ENCODE data around the gene HPN. TPM values are rescaled to one million over a fixed set of nuclear protein-coding genes. Genes with fewer than 3 reads are reported as not detected.

Gene HPN
- total and polyA plus RNA-seq, 2 of the 13 experiments (the other 11 are each of a cell fraction or from before 2014, with no cell fraction given) = 46.7 to 261 TPM

DNA sequence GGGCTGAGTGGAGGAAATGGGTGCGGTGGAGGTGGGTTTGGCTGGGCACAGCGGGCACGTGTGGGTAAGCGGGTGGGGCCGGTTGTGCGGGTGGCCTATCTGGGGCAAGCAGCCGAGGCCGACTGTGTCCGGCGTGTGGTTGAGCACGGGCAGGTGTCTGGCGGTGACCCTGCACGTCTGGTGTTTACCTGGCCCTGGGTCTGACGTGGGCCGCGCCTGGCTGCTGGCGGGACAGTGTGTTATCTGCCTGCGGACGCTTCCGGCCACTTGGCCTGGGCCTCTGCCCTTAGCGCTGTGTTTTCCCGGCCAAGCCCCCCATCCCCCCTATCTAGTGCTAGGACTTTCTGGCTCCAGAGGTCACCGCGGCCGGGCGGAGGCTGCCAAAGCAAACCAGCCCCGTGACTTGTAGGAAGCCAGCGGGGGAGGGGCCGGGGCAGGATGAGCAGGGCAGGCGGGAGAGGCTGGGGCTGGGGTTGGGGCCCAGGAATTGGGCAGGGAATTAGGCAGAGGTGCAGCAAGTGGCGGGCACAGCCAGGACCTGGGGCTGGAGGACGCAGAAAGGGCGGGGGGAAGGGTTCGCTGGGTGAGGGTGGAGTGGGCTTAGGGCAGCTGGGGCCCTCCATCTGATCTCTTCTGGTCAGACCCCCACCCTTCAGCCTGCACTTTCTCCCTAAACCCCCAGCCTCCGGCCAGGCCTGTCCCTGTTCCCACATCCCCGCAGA, 534 bp upstream of the HPN start (continued):
- peak; percentile 67; the same call in 1 of the 2 replicates for TF ChIP-seq ZSCAN29 (CRISPR knock-in tag; conservative IDR thresholded peaks at IDR 0.05)
- TF ChIP-seq, protein P1, sequence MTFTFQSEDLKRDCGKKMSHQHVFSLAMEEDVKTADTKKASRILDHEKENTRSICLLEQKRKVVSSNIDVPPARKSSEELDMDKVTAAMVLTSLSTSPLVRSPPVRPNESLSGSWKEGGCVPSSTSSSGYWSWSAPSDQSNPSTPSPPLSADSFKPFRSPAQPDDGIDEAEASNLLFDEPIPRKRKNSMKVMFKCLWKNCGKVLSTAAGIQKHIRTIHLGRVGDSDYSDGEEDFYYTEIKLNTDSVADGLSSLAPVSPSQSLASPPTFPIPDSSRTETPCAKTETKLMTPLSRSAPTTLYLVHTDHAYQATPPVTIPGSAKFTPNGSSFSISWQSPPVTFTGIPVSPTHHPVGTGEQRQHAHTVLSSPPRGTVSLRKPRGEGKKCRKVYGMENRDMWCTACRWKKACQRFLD (CRISPR knock-in tag; IDR thresholded peaks at IDR 0.05; ENCODE audit: borderline replicate concordance) = no peak; the same call in 1 of the 2 replicates
- TF ChIP-seq ZNF496 (CRISPR knock-in tag; IDR thresholded peaks at IDR 0.05; ENCODE audit: insufficient replicate concordance) = no peak
- TF ChIP-seq TAF1 (CRISPR knock-in tag; IDR thresholded peaks at IDR 0.05) = peak; percentile 74; the same call in 1 of the 2 replicates
- TF ChIP-seq ZNF235 (CRISPR knock-in tag; IDR thresholded peaks at IDR 0.05; ENCODE audit: borderline replicate concordance) = peak; percentile 97; the same call in 1 of the 2 replicates
- no peak for TF ChIP-seq SP1 (IDR thresholded peaks at IDR 0.05)
- TF ChIP-seq SP1 (CRISPR knock-in tag; IDR thresholded peaks at IDR 0.05) = peak; percentile 21; the same call in 1 of the 2 replicates
- TF ChIP-seq HBP1 (CRISPR knock-in tag; IDR thresholded peaks at IDR 0.05; ENCODE audit: low read depth) = peak; percentile 62
- TF ChIP-seq, protein P2, sequence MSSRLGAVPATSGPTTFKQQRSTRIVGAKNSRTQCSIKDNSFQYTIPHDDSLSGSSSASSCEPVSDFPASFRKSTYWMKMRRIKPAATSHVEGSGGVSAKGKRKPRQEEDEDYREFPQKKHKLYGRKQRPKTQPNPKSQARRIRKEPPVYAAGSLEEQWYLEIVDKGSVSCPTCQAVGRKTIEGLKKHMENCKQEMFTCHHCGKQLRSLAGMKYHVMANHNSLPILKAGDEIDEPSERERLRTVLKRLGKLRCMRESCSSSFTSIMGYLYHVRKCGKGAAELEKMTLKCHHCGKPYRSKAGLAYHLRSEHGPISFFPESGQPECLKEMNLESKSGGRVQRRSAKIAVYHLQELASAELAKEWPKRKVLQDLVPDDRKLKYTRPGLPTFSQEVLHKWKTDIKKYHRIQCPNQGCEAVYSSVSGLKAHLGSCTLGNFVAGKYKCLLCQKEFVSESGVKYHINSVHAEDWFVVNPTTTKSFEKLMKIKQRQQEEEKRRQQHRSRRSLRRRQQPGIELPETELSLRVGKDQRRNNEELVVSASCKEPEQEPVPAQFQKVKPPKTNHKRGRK (CRISPR knock-in tag; IDR thresholded peaks at IDR 0.05) = peak; percentile 83; the same call in 1 of the 2 replicates
- TF ChIP-seq ELF1 (CRISPR knock-in tag; IDR thresholded peaks at IDR 0.05) = peak; percentile 79
- TF ChIP-seq, protein P3, sequence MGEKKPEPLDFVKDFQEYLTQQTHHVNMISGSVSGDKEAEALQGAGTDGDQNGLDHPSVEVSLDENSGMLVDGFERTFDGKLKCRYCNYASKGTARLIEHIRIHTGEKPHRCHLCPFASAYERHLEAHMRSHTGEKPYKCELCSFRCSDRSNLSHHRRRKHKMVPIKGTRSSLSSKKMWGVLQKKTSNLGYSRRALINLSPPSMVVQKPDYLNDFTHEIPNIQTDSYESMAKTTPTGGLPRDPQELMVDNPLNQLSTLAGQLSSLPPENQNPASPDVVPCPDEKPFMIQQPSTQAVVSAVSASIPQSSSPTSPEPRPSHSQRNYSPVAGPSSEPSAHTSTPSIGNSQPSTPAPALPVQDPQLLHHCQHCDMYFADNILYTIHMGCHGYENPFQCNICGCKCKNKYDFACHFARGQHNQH (CRISPR knock-in tag; IDR thresholded peaks at IDR 0.05) = peak; percentile 88
- TF ChIP-seq NCOA1 (CRISPR knock-in tag; IDR thresholded peaks at IDR 0.05) = no peak
- TF ChIP-seq SALL2 (CRISPR knock-in tag; IDR thresholded peaks at IDR 0.05) = no peak; the same call in 1 of the 2 replicates
- TF ChIP-seq ZNF180 (CRISPR knock-in tag; IDR thresholded peaks at IDR 0.05; ENCODE audit: borderline replicate concordance, low read depth) = no peak
- peak; percentile 100 for TF ChIP-seq ETV5 (CRISPR knock-in tag; IDR thresholded peaks at IDR 0.05; ENCODE audit: borderline replicate concordance)
- TF ChIP-seq, protein P4, sequence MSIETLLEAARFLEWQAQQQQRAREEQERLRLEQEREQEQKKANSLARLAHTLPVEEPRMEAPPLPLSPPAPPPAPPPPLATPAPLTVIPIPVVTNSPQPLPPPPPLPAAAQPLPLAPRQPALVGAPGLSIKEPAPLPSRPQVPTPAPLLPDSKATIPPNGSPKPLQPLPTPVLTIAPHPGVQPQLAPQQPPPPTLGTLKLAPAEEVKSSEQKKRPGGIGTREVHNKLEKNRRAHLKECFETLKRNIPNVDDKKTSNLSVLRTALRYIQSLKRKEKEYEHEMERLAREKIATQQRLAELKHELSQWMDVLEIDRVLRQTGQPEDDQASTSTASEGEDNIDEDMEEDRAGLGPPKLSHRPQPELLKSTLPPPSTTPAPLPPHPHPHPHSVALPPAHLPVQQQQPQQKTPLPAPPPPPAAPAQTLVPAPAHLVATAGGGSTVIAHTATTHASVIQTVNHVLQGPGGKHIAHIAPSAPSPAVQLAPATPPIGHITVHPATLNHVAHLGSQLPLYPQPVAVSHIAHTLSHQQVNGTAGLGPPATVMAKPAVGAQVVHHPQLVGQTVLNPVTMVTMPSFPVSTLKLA (IDR thresholded peaks at IDR 0.05) = peak; percentile 67
- peak; percentile 88; the same call in 1 of the 2 replicates for TF ChIP-seq ZNF138 (CRISPR knock-in tag; IDR thresholded peaks at IDR 0.05; ENCODE audit: low read depth)
- peak; percentile 97 for TF ChIP-seq ZNF761 (CRISPR knock-in tag; conservative IDR thresholded peaks at IDR 0.05)
- peak; percentile 77; the same call in 1 of the 2 replicates for TF ChIP-seq E2F5 (CRISPR knock-in tag; conservative IDR thresholded peaks at IDR 0.05)
- peak; percentile 96 for TF ChIP-seq ESRRA (CRISPR knock-in tag; IDR thresholded peaks at IDR 0.05; ENCODE audit: low read depth)
- peak; percentile 98 for TF ChIP-seq SKI (IDR thresholded peaks at IDR 0.05; ENCODE audit: partially characterized antibody)
- TF ChIP-seq ZNF30 (CRISPR knock-in tag; IDR thresholded peaks at IDR 0.05) = 0 out of 2 replicates have a peak, but pooled peaks have one; percentile 26
